K562 (cell line): Measurements from ENCODE around the gene CDH3. TPM values are rescaled to one million over a fixed set of nuclear protein-coding genes. Genes with fewer than 3 reads are reported as not detected.

Experiments used
- ATAC-seq: fragments of 200-7000 bp; cut with Tn5 transposase; 3 replicates; pipeline ENCODE4 v1.9.1; 2020; ENCODE audit warnings: moderate library complexity
- BruUV-seq: library from RNA; stranded (reverse); fragments of 400-500 nt; replicated peaks from 2 replicates; lab custom pipeline; 2021; lab: Mats Ljungman, UMichigan
- CTCF ChIA-PET: fragments of 300-600 bp; formaldehyde crosslinking; extraction: SDS; loops from one replicate; lab custom pipeline; 2021; ENCODE audit warnings: low intra/inter-chr PET ratio; lab: Yijun Ruan, JAX
- POLR2A ChIA-PET: fragments of 300-600, 350-650 bp; sonication (Branson Sonifier 250); formaldehyde crosslinking; extraction: SDS; loops from one replicate; lab custom pipeline; 2021; ENCODE audit warnings: antibody characterized with exemption, inconsistent platforms; lab: Yijun Ruan, JAX
- DNase-seq, 4 experiments: peaks; one replicate each; pipeline versions ENCODE4 v3.0.0 to v3.0.0-alpha.2; 2011 to 2018; ENCODE audit warnings: low spot score in 3 of 4, mixed read lengths in 3 of 4; ENCODE audit errors: extremely low read depth in 1 of 4
- FAIRE-seq: peaks from 2 replicates; lab custom pipeline; 2011; peaks lifted over from hg19 to GRCh38; lab: Jason Lieb, UNC
- H2AFZ ChIP-seq: 2 replicates; pipeline ENCODE4 v1.6.0; 2011; ENCODE audit warnings: low read depth, low read length, control low read depth, inconsistent platforms
- H3K27ac ChIP-seq: fragments of 200-600 bp; 3 replicates; pipeline ENCODE4 v1.8.0; 2011; ENCODE audit warnings: low read depth, mild to moderate bottlenecking, control low read depth, inconsistent platforms, low read length, moderate library complexity, mixed read lengths; ENCODE audit errors: extremely low read depth
- H3K27me3 ChIP-seq, 2 experiments: fragments of 300-600 bp in 1 of 2; 2 replicates in 1 of 2; 3 replicates in 1 of 2; pipeline versions ENCODE4 v1.6.0 to v1.8.0; 2011; ENCODE audit warnings: inconsistent platforms in 2 of 2, low read length in 2 of 2, mild to moderate bottlenecking in 1 of 2, mixed read lengths in 1 of 2, moderate library complexity in 1 of 2; ENCODE audit not compliant: control insufficient read depth in 2 of 2, insufficient read depth in 2 of 2
- H3K36me3 ChIP-seq: fragments of 300-600 bp; 3 replicates; pipeline ENCODE4 v1.8.0; 2011; ENCODE audit warnings: mild to moderate bottlenecking, low read length, inconsistent platforms; ENCODE audit not compliant: control insufficient read depth, insufficient read depth
- H3K4me1 ChIP-seq, 2 experiments: fragments of 200-600 bp in 1 of 2; replicated peaks in 1 of 2; 2 replicates in 1 of 2; 3 replicates in 1 of 2; pipeline versions ENCODE4 v1.5.1 to v1.8.0; 2011; ENCODE audit warnings: inconsistent platforms in 2 of 2, low read length in 2 of 2, mild to moderate bottlenecking in 1 of 2, mixed read lengths in 1 of 2, moderate library complexity in 1 of 2; ENCODE audit not compliant: control insufficient read depth in 2 of 2, insufficient read depth in 2 of 2
- H3K4me2 ChIP-seq: 2 replicates; pipeline ENCODE4 v1.6.1; 2011; ENCODE audit warnings: low read length, control low read depth, inconsistent platforms, mixed read lengths; ENCODE audit not compliant: insufficient read depth
- H3K4me3 ChIP-seq: fragments of 200-600 bp; sonication (generic), shearing (Covaris generic); 2 replicates; pipeline ENCODE4 v1.5.1; 2016; ENCODE audit warnings: control low read depth, inconsistent platforms
- H3K79me2 ChIP-seq: fragments of 200-600 bp; 3 replicates; pipeline ENCODE4 v1.8.0; 2011; ENCODE audit warnings: low read length, inconsistent platforms; ENCODE audit not compliant: control insufficient read depth, insufficient read depth
- H3K9ac ChIP-seq, 2 experiments: 2 replicates each; pipeline versions ENCODE4 v1.6.0 to v1.6.1; 2011; ENCODE audit warnings: low read depth in 2 of 2, low read length in 2 of 2, control low read depth in 1 of 2, inconsistent platforms in 1 of 2, mild to moderate bottlenecking in 1 of 2, mixed read lengths in 1 of 2; ENCODE audit not compliant: insufficient read depth in 1 of 2
- H3K9me1 ChIP-seq: one replicate; pipeline ENCODE4 v1.6.0; 2011; ENCODE audit warnings: inconsistent platforms, mild to moderate bottlenecking, low read length, moderate library complexity; ENCODE audit not compliant: control insufficient read depth, insufficient read depth
- H3K9me3 ChIP-seq: replicated peaks from 2 replicates; pipeline ENCODE4 v1.5.1; 2011; ENCODE audit warnings: low read depth, low read length, inconsistent platforms; ENCODE audit not compliant: control insufficient read depth, insufficient read depth
- H4K20me1 ChIP-seq: replicated peaks from 2 replicates; pipeline ENCODE4 v1.6.1; 2011; ENCODE audit warnings: low read length, inconsistent platforms, mixed read lengths; ENCODE audit not compliant: control insufficient read depth, insufficient read depth
- BRD9 ChIP-seq: fragments of 450-650 bp; IDR thresholded peaks from 2 replicates; pipeline ENCODE4 v1.6.1; 2018; ENCODE audit warnings: low read depth; ENCODE audit not compliant: partially characterized antibody
- GTF3C2 ChIP-seq: IDR thresholded peaks from 3 replicates; pipeline ENCODE4 v1.6.1; 2011; ENCODE audit warnings: borderline replicate concordance, mild to moderate bottlenecking, moderate library complexity; ENCODE audit not compliant: insufficient read length; ENCODE audit errors: extremely low read depth
- LCOR ChIP-seq: sonication (generic); formaldehyde crosslinking; IDR thresholded peaks from 2 replicates; pipeline ENCODE4 v1.8.0; 2022; ENCODE audit warnings: mild to moderate bottlenecking, missing genetic modification reagents
- NCOA4 ChIP-seq: fragments of 450-650 bp; IDR thresholded peaks from 2 replicates; pipeline ENCODE4 v1.6.1; 2018; ENCODE audit warnings: mild to moderate bottlenecking; ENCODE audit not compliant: partially characterized antibody
- NFYB ChIP-seq: IDR thresholded peaks from 2 replicates; pipeline ENCODE4 v1.6.1; 2011; ENCODE audit warnings: mild to moderate bottlenecking, moderate library complexity; ENCODE audit not compliant: insufficient read length; ENCODE audit errors: extremely low read depth
- NR3C1 ChIP-seq: sonication (generic); formaldehyde crosslinking; IDR thresholded peaks from 2 replicates; pipeline ENCODE4 v1.8.1; 2022; ENCODE audit warnings: missing genetic modification reagents
- RUNX1 ChIP-seq: sonication (generic); IDR thresholded peaks from 2 replicates; pipeline ENCODE4 v1.6.1; 2016; ENCODE audit warnings: antibody characterized with exemption, low read depth
- TCFL5 ChIP-seq: fragments of 250-450 bp; sonication (Bioruptor Pico); conservative IDR thresholded peaks from 2 replicates; pipeline ENCODE4 v1.6.1; 2021; ENCODE audit warnings: mild to moderate bottlenecking, moderate library complexity, matching md5 sums
- TFE3 ChIP-seq: fragments of 450-650 bp; formaldehyde crosslinking; IDR thresholded peaks from 2 replicates; pipeline ENCODE4 v1.4.0; 2020; ENCODE audit warnings: mild to moderate bottlenecking, mixed read lengths
- ZBTB5 ChIP-seq: fragments of 450-650 bp; IDR thresholded peaks from 2 replicates; pipeline ENCODE4 v1.6.1; 2017; ENCODE audit warnings: antibody characterized with exemption
- ZNF232 ChIP-seq: sonication (generic); formaldehyde crosslinking; IDR thresholded peaks from 2 replicates; pipeline ENCODE4 v1.8.0; 2022; ENCODE audit warnings: mild to moderate bottlenecking, missing genetic modification reagents
- WGBS: fragments of 100-300 bp; shearing (Covaris generic); methylation state at CpG from one replicate; pipeline ENCODE4 v1.1.6; 2016; ENCODE audit warnings: low coverage, mixed read lengths; ENCODE audit not compliant: insufficient coverage; ENCODE audit errors: missing lambda C conversion rate; 5-methylcytosine and 5-hydroxymethylcytosine counted together
- in situ Hi-C: fragments of 300-500 bp; cut with MboI; formaldehyde crosslinking; loops from 4 replicates; pipeline ENCODE4 v1.15.0; 2018; ENCODE audit warnings: inconsistent platforms, mixed read lengths
- intact Hi-C: fragments of 100-400 bp; cut with micrococcal nuclease; formaldehyde crosslinking; loops from 2 replicates; pipeline ENCODE4 v1.14.2; 2022
- polyA plus RNA-seq, 8 experiments: library from polyadenylated mRNA; depleted of rRNA in 4 of 8; stranded (reverse) in 5 of 8; unstranded in 3 of 8; fragments of >200 nt; fragmentation: Nextera tagmentation in 2 of 8; fragmentation: Illumina TruSeq in 1 of 8; extraction: Ambion mirVana in 2 of 8; extraction: Trizol in 1 of 8; gene quantifications; 2 replicates each; pipeline versions ENCODE4 v1.2.1 to v1.2.3, GENCODE V29; 2011 to 2014; ENCODE audit warnings: inconsistent platforms in 1 of 8, missing spikeins in 1 of 8
- total RNA-seq, 7 experiments: library from RNA; depleted of rRNA in 6 of 7; stranded (reverse); fragments of >200 nt in 6 of 7; fragmentation: Illumina TruSeq in 2 of 7; extraction: Trizol in 2 of 7; gene quantifications; 2 replicates each; pipeline versions ENCODE4 v1.2.1 to v1.2.3, GENCODE V29; 2011 to 2021; ENCODE audit warnings: low replicate concordance in 1 of 7

Gene CDH3
- total and polyA plus RNA-seq, 9 of the 15 experiments (the other 6 are each of a cell fraction or from before 2014, with no cell fraction given), result 0.06 to 0.09 TPM; not detected in 7

GRCh38 chr16:68626557-68626956 is 18.6 kb upstream of the CDH3 start (continued):
- no peak for TF ChIP-seq ZBTB5
- TF ChIP-seq TFE3 (CRISPR knock-in tag), result no peak

GRCh38 chr16:68627951-68628425 is 17.1 kb upstream of the CDH3 start:
- in situ Hi-C loops (no loop called here), intact Hi-C loops (no loop called here)
- Histone ChIP-seq H4K20me1 (no peaks in the 10 kb centered on the region), H3K9ac (no peak overlapping the region), H3K9me1 (no peaks in the 10 kb centered on the region), H3K9me3 (no peaks in the 10 kb centered on the region), H3K4me2 (no peak overlapping the region), H3K27me3 (peaks cover 13 to 18% of the 10 kb centered on the region in 2 experiments), H3K4me1 (no peaks in the 10 kb centered on the region), H3K36me3 (no peaks in the 10 kb centered on the region), H3K79me2 (no peaks in the 10 kb centered on the region), H3K27ac (no peak overlapping the region), H3K4me3 (no peak overlapping the region), H2AFZ (no peak overlapping the region)
- ATAC-seq (no peak), FAIRE-seq (no peak), DNase-seq (no peak)
- 0% methylated on average over 5 of the region's 5 CpGs for WGBS
- BruUV-seq, result no TSS peak
- ChIA-PET POLR2A (interaction anchor here (0.6 to 1.1 kb wide), 3 partner anchors 13 to 114 kb away, joined by 3 read pairs; no protein-coding TSS in a partner anchor), CTCF (no interaction called here)
- no peak for TF ChIP-seq NCOA4
- TF ChIP-seq NFYB, result no peak
- no peak for TF ChIP-seq NR3C1 (CRISPR knock-in tag)
- no peak for TF ChIP-seq RUNX1
- no peak for TF ChIP-seq TCFL5
- no peak for TF ChIP-seq GTF3C2
- TF ChIP-seq BRD9, result no peak
- TF ChIP-seq LCOR (CRISPR knock-in tag), result no peak
- no peak for TF ChIP-seq ZNF232
